NB4 (cell line): ENCODE measurements around the gene CSMD2.

ENCODE experiments used
- DNase-seq: peaks from one replicate; pipeline ENCODE4 v3.0.0; 2010; ENCODE audit warnings: low read depth
- H3K4me3 ChIP-seq: one replicate; pipeline ENCODE4 v1.5.1; 2011; ENCODE audit warnings: mild to moderate bottlenecking, low read depth, low read length, moderate library complexity
- MYC ChIP-seq: IDR thresholded peaks from 2 replicates; pipeline ENCODE4 v1.6.1; 2011; ENCODE audit warnings: low read depth, low read length
- POLR2A ChIP-seq: IDR thresholded peaks from 2 replicates; pipeline ENCODE4 v1.6.1; 2011; ENCODE audit warnings: mild to moderate bottlenecking; ENCODE audit not compliant: insufficient read length; ENCODE audit errors: extremely low read depth
- TF ChIP-seq, protein P1 (sequence below): IDR thresholded peaks from 2 replicates; pipeline ENCODE4 v1.6.1; 2011; ENCODE audit warnings: low read depth, low read length
- TF ChIP-seq, protein P2 (sequence below): IDR thresholded peaks from one replicate; pipeline ENCODE4 v1.5.1; 2012; ENCODE audit warnings: low read depth, low read length

The CSMD2 gene

DNA sequence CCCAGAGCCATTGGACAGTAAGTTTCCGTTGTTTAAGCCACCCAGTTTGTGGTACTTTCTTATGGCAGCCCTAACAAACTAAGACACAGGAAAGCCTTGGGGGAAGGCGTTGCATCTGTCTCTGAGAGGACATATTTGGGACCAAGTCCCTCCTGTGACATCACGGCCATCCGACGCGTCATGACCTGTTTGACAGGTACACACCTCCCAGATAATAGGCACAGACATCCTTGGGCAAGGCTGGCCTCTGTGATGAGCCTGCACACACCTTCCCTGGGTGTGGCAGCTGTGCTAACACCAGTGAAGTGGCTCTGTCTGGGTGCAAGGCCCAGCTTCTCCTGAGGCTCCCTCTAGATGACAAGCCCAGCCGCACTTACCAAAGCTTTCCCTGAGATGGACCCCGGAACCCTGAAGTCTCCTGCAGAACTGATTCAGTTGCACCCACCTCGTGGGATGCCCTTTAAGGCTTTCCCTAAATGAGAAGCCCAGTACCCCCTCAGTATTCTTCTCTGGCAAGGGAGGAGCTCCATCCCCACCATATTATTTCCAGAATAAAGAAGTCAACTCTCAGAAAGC lies 556.1 kb downstream of the CSMD2 start:
- TF ChIP-seq, protein P1, sequence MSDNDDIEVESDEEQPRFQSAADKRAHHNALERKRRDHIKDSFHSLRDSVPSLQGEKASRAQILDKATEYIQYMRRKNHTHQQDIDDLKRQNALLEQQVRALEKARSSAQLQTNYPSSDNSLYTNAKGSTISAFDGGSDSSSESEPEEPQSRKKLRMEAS: no peak
- TF ChIP-seq, protein P2, sequence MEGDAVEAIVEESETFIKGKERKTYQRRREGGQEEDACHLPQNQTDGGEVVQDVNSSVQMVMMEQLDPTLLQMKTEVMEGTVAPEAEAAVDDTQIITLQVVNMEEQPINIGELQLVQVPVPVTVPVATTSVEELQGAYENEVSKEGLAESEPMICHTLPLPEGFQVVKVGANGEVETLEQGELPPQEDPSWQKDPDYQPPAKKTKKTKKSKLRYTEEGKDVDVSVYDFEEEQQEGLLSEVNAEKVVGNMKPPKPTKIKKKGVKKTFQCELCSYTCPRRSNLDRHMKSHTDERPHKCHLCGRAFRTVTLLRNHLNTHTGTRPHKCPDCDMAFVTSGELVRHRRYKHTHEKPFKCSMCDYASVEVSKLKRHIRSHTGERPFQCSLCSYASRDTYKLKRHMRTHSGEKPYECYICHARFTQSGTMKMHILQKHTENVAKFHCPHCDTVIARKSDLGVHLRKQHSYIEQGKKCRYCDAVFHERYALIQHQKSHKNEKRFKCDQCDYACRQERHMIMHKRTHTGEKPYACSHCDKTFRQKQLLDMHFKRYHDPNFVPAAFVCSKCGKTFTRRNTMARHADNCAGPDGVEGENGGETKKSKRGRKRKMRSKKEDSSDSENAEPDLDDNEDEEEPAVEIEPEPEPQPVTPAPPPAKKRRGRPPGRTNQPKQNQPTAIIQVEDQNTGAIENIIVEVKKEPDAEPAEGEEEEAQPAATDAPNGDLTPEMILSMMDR: no peak
- TF ChIP-seq POLR2A (no peak), MYC (no peak)
- DNase-seq: no peak
- no peak overlapping the region for H3K4me3 ChIP-seq

- DNase-seq: no peak
- TF ChIP-seq, protein P1: no peak
- TF ChIP-seq POLR2A (no peak), MYC (no peak)
- TF ChIP-seq, protein P2: no peak
- H3K4me3 ChIP-seq: no peak overlapping the region
These were observed 557.5 kb downstream of the CSMD2 start for GRCh38 chr1:33607444-33608005.

DNA sequence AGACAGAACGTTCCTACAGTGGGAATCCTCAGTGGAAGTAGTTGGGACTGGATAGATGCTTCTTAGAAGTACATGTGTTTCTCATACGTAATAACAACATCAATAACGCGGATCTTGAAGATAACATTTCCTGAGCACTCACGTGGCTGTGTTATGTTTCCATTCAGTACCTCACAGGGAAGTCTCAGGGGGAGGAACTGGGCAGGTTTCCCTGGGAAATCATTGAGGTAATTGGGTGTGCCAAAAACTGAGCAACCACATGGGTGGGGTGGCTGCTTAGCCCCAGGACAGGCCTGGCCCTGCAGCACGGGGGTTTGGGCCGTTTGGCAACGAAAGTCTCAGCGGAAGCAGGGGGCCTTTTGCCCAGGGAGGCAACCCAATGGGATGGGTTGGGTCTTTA lies 558.8 kb downstream of the CSMD2 start:
- H3K4me3 ChIP-seq: no peak overlapping the region
- TF ChIP-seq, protein P2: no peak
- TF ChIP-seq MYC (no peak), POLR2A (no peak)
- TF ChIP-seq, protein P1: no peak
- no peak for DNase-seq

GRCh38 chr1:33602271-33602670 lies 562.8 kb downstream of the CSMD2 start:
- TF ChIP-seq MYC (no peak), POLR2A (no peak)
- TF ChIP-seq, protein P1: no peak
- TF ChIP-seq, protein P2: no peak
- DNase-seq: no peak
- no peak overlapping the region for H3K4me3 ChIP-seq

GRCh38 chr1:33601751-33602150 lies 563.3 kb downstream of the CSMD2 start:
- TF ChIP-seq, protein P2: no peak
- TF ChIP-seq MYC: no peak
- TF ChIP-seq POLR2A: no peak
- TF ChIP-seq, protein P1: no peak
- no peak for DNase-seq
- H3K4me3 ChIP-seq: no peak overlapping the region
